ENCODE data around the gene EGFR.

- TF ChIP-seq POLR2A (IDR thresholded peaks at IDR 0.05) (no peak), CTCF (IDR thresholded peaks at IDR 0.05) (no peak)
These were observed 46.0 kb upstream of the EGFR start for GRCh38 chr7:54972733-54973294.
